ENCODE measurements around the gene ALX4.

The ALX4 gene

GRCh38 chr11:44212128-44212527, 97.8 kb downstream of the ALX4 start (continued):
- TF ChIP-seq ZNF518A (tag by site-specific recombination; conservative IDR thresholded peaks at IDR 0.05; ENCODE audit: low read depth) (peak; percentile 70; the same call in 1 of the 2 replicates), TRIM28 (IDR thresholded peaks at IDR 0.05; ENCODE audit: borderline replicate concordance, low read length) (no peak), ZFP41 (tag by site-specific recombination; IDR thresholded peaks at IDR 0.05; ENCODE audit: borderline replicate concordance) (no peak), ZNF202 (tag by site-specific recombination; IDR thresholded peaks at IDR 0.05; ENCODE audit: borderline replicate concordance) (0 out of 2 replicates have a peak, but pooled peaks have one; percentile 37), ZNF654 (tag by site-specific recombination; IDR thresholded peaks at IDR 0.05; ENCODE audit: low read depth) (peak; percentile 20; the same call in 1 of the 2 replicates), ZBTB11 (tag by site-specific recombination; conservative IDR thresholded peaks at IDR 0.05; ENCODE audit: low read depth) (peak; percentile 62), ZNF473 (tag by site-specific recombination; IDR thresholded peaks at IDR 0.05) (no peak), ZNF155 (tag by site-specific recombination; IDR thresholded peaks at IDR 0.05) (no peak), ZNF747 (tag by site-specific recombination; IDR thresholded peaks at IDR 0.05) (no peak), ZNF37A (tag by site-specific recombination; IDR thresholded peaks at IDR 0.05) (no peak), PATZ1 (tag by site-specific recombination; IDR thresholded peaks at IDR 0.05) (no peak), ZNF777 (tag by site-specific recombination; IDR thresholded peaks at IDR 0.05; ENCODE audit: borderline replicate concordance) (no peak), ZBTB48 (tag by site-specific recombination; IDR thresholded peaks at IDR 0.05) (no peak), ZNF223 (tag by site-specific recombination; IDR thresholded peaks at IDR 0.05) (no peak), SP7 (tag by site-specific recombination; IDR thresholded peaks at IDR 0.05) (no peak), ZNF514 (tag by site-specific recombination; IDR thresholded peaks at IDR 0.05) (no peak), ZNF624 (tag by site-specific recombination; IDR thresholded peaks at IDR 0.05) (no peak), ZNF707 (tag by site-specific recombination; IDR thresholded peaks at IDR 0.05) (no peak), ZBTB8A (tag by site-specific recombination; IDR thresholded peaks at IDR 0.05) (peak; percentile 52; the same call in 1 of the 2 replicates), PRDM2 (tag by site-specific recombination; IDR thresholded peaks at IDR 0.05; ENCODE audit: borderline replicate concordance) (no peak), ZNF561 (tag by site-specific recombination; IDR thresholded peaks at IDR 0.05; ENCODE audit: borderline replicate concordance) (no peak), KLF16 (tag by site-specific recombination; IDR thresholded peaks at IDR 0.05) (no peak), ZNF558 (tag by site-specific recombination; IDR thresholded peaks at IDR 0.05) (no peak), ZFP69B (tag by site-specific recombination; IDR thresholded peaks at IDR 0.05) (no peak), BCL11A (tag by site-specific recombination; IDR thresholded peaks at IDR 0.05; ENCODE audit: low read depth) (no peak), KLF7 (tag by site-specific recombination; IDR thresholded peaks at IDR 0.05; ENCODE audit: borderline replicate concordance) (no peak)
